PC-3 (cell line): Measurements from ENCODE around the gene BDKRB2. TPM values are rescaled to one million over a fixed set of nuclear protein-coding genes. Genes with fewer than 3 reads are reported as not detected.

Experiments
- ATAC-seq: fragments of 200-7000 bp; cut with Tn5 transposase; 2 replicates; pipeline ENCODE4 v1.9.1; 2020; ENCODE audit warnings: mild to moderate bottlenecking, moderate library complexity
- BruUV-seq: library from RNA; stranded (reverse); fragments of 400-500 nt; replicated peaks from 2 replicates; lab custom pipeline; 2021; lab: Mats Ljungman, UMichigan
- CTCF ChIA-PET: fragments of 300-600 bp; sonication (Branson Sonifier 250); formaldehyde crosslinking; loops from one replicate; lab custom pipeline; 2022; ENCODE audit warnings: antibody characterized with exemption; lab: Charles Lee
- POLR2A ChIA-PET: fragments of 300-600 bp; sonication (Branson Sonifier 250); formaldehyde crosslinking; loops from one replicate; lab custom pipeline; 2022; ENCODE audit warnings: antibody characterized with exemption; ENCODE audit not compliant: unreplicated experiment; lab: Charles Lee
- DNase-seq: peaks from one replicate; pipeline ENCODE4 v3.0.0-alpha.2; 2015
- H2AFZ ChIP-seq: fragments of 300-600 bp; sonication (generic); 2 replicates; pipeline ENCODE4 v1.6.0; 2016; ENCODE audit warnings: antibody characterized with exemption, low read length
- H3F3A ChIP-seq: fragments of 300-600 bp; sonication (generic); one replicate; pipeline ENCODE4 v1.6.0; 2017; ENCODE audit warnings: antibody characterized with exemption, low read length, control low read depth, mild to moderate bottlenecking; ENCODE audit not compliant: unreplicated experiment
- H3K27ac ChIP-seq: fragments of 300-600 bp; sonication (generic); 2 replicates; pipeline ENCODE4 v1.5.1; 2016; ENCODE audit warnings: mild to moderate bottlenecking, low read length
- H3K27me3 ChIP-seq: fragments of 300-600 bp; sonication (generic); 2 replicates; pipeline ENCODE4 v1.6.1; 2016; ENCODE audit warnings: low read length, mixed read lengths
- H3K36me3 ChIP-seq: fragments of 300-600 bp; sonication (generic); 2 replicates; pipeline ENCODE4 v1.6.1; 2016; ENCODE audit warnings: low read depth, mixed run types, low read length, mixed read lengths
- H3K4me1 ChIP-seq: fragments of 300-600 bp; sonication (generic); 2 replicates; pipeline ENCODE4 v1.5.1; 2016; ENCODE audit warnings: low read length; ENCODE audit not compliant: insufficient read depth
- H3K4me2 ChIP-seq: fragments of 300-600 bp; sonication (generic); 2 replicates; pipeline ENCODE4 v1.6.0; 2016; ENCODE audit warnings: low read length
- H3K4me3 ChIP-seq: fragments of 300-600 bp; sonication (generic); 2 replicates; pipeline ENCODE4 v1.5.1; 2016; ENCODE audit warnings: mild to moderate bottlenecking, low read length, mixed read lengths
- H3K79me2 ChIP-seq: fragments of 300-600 bp; sonication (generic); 2 replicates; pipeline ENCODE4 v1.6.1; 2017; ENCODE audit warnings: low read length, mixed read lengths
- H3K9ac ChIP-seq: fragments of 300-600 bp; sonication (generic); 2 replicates; pipeline ENCODE4 v1.6.0; 2016; ENCODE audit warnings: mild to moderate bottlenecking, low read length
- H3K9me2 ChIP-seq: fragments of 300-600 bp; sonication (generic); replicated peaks from 2 replicates; pipeline ENCODE4 v1.6.1; 2016; ENCODE audit warnings: mixed run types, low read length, mixed read lengths
- H3K9me3 ChIP-seq: fragments of 300-600 bp; sonication (generic); 2 replicates; pipeline ENCODE4 v1.6.1; 2016; ENCODE audit warnings: low read length, mixed read lengths
- H4K20me1 ChIP-seq: fragments of 300-600 bp; sonication (generic); 2 replicates; pipeline ENCODE4 v1.6.1; 2016; ENCODE audit warnings: low read length, mixed read lengths
- EZH2 ChIP-seq: fragments of 300-600 bp; sonication (generic); IDR thresholded peaks from one replicate; pipeline ENCODE4 v1.6.1; 2017; ENCODE audit warnings: antibody characterized with exemption, mild to moderate bottlenecking, low read length; ENCODE audit not compliant: unreplicated experiment
- EZH2phosphoT487 ChIP-seq: fragments of 300-600 bp; sonication (generic); IDR thresholded peaks from 2 replicates; pipeline ENCODE4 v1.6.1; 2018; ENCODE audit warnings: mild to moderate bottlenecking, antibody characterized with exemption, low read length, borderline replicate concordance
- intact Hi-C: fragments of 100-400 bp; cut with micrococcal nuclease; formaldehyde crosslinking; loops from 2 replicates; pipeline ENCODE4 v1.9.0; 2023
- total RNA-seq: library from RNA; depleted of rRNA; stranded (reverse); fragments of >200 nt; gene quantifications from 2 replicates; pipeline ENCODE4 v1.2.3, GENCODE V29; 2014
- TF ChIP-seq, protein P1 (sequence below): fragments of 300-600 bp; sonication (generic); conservative IDR thresholded peaks from 2 replicates; pipeline ENCODE4 v1.5.1; 2017; ENCODE audit warnings: antibody characterized with exemption, low read depth, mild to moderate bottlenecking, low read length

Gene BDKRB2
- total RNA-seq, 1 experiment from 2014 or later: 0.07 TPM

DNA sequence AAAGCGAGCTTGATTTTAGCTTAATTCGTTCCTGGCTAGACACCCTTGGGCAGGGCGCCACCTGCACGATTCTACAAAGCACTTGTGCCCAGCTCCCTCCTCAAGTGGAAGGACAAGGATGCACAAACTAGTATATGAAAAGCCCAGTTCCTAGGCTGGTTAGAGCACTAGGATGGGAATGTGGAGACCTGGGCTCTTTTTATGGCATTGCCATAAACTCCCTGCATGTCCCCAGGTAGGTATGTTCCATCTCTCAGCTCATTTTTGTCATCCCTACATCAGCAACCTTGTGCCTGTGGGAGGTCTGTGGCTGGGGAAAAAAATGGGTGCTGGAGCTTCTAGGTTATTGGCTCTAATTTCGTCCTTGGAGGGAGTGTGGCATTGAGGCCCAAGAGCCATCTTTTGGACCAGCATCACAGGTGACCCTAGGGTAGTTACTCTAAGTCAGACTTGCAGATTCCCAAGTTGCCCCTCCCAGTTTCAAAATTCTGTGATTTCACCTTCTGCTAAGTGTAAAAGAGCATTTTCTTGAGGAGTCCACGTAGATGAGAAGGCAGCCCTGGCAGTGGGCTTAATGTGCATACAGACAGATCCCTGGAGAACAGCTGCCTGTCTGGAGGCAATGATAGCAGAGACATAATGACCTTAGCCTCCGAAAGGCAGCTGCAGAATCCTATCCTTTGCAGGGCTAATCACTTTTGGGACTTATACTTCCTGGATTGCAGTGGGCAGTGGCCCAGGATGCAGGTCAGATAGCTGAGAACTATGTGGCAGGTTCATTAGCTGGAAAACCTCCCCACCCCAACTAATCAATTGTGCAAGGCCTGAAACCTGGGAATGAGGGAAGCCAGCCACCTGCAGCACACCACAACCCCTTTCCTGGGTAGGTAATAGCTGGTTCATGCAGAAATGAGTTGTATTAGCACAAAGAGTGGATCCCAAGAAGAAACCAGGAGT is 47.6 kb upstream of the BDKRB2 start:
- ATAC-seq: no peak

DNA sequence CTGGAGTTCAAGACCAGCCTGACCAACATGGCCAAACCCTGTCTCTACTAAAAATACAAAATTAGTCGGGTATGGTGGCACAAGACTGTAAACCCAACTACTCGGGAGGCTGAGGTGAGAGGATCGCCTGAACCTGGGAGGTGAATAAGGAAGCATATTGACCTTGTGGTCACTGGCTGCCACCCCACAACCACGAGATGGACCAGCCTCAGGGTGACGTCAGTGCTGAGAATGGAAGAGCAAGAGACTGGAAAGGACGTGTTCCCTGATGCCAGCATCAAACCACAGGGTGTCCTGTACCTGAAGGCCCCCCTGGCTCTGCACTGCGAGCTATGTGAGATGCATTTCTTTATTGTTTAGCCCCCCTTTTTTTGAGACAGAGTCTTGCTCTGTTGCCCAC is 45.9 kb upstream of the BDKRB2 start:
- BruUV-seq: no TSS peak
- Histone ChIP-seq H3K9ac (no peak overlapping the region), H3K9me3 (no peaks in the 10 kb centered on the region), H3K4me2 (no peak overlapping the region), H3K36me3 (no peaks in the 10 kb centered on the region), H2AFZ (no peak overlapping the region), H3F3A (no peaks in the 10 kb centered on the region), H4K20me1 (no peaks in the 10 kb centered on the region), H3K9me2 (no peaks in the 10 kb centered on the region), H3K4me1 (no peaks in the 10 kb centered on the region), H3K27me3 (peaks cover 21% of the 10 kb centered on the region), H3K27ac (no peak overlapping the region), H3K4me3 (no peak overlapping the region), H3K79me2 (no peaks in the 10 kb centered on the region)
- ChIA-PET POLR2A (no interaction called here), CTCF (no interaction called here)
- no peak for TF ChIP-seq EZH2
- DNase-seq (no peak), ATAC-seq (no peak)
- intact Hi-C loops: no loop called here

More for the DNA sequence above, 47.6 kb upstream of the BDKRB2 start:
- Histone ChIP-seq H2AFZ (no peak overlapping the region), H3K4me2 (no peak overlapping the region), H3K27me3 (peaks cover 25% of the 10 kb centered on the region), H3K4me3 (no peak overlapping the region), H3K36me3 (no peaks in the 10 kb centered on the region), H3F3A (no peaks in the 10 kb centered on the region), H3K9ac (no peak overlapping the region), H3K79me2 (no peaks in the 10 kb centered on the region), H3K4me1 (no peaks in the 10 kb centered on the region), H3K9me3 (no peaks in the 10 kb centered on the region), H3K27ac (no peak overlapping the region), H3K9me2 (no peaks in the 10 kb centered on the region), H4K20me1 (no peaks in the 10 kb centered on the region)
- no peak for DNase-seq
- intact Hi-C loops: no loop called here
- ChIA-PET CTCF (no interaction called here), POLR2A (no interaction called here)
- TF ChIP-seq EZH2 (no peak), EZH2phosphoT487 (no peak)
- TF ChIP-seq, protein P1, sequence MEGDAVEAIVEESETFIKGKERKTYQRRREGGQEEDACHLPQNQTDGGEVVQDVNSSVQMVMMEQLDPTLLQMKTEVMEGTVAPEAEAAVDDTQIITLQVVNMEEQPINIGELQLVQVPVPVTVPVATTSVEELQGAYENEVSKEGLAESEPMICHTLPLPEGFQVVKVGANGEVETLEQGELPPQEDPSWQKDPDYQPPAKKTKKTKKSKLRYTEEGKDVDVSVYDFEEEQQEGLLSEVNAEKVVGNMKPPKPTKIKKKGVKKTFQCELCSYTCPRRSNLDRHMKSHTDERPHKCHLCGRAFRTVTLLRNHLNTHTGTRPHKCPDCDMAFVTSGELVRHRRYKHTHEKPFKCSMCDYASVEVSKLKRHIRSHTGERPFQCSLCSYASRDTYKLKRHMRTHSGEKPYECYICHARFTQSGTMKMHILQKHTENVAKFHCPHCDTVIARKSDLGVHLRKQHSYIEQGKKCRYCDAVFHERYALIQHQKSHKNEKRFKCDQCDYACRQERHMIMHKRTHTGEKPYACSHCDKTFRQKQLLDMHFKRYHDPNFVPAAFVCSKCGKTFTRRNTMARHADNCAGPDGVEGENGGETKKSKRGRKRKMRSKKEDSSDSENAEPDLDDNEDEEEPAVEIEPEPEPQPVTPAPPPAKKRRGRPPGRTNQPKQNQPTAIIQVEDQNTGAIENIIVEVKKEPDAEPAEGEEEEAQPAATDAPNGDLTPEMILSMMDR: no peak
- BruUV-seq: no TSS peak

DNA sequence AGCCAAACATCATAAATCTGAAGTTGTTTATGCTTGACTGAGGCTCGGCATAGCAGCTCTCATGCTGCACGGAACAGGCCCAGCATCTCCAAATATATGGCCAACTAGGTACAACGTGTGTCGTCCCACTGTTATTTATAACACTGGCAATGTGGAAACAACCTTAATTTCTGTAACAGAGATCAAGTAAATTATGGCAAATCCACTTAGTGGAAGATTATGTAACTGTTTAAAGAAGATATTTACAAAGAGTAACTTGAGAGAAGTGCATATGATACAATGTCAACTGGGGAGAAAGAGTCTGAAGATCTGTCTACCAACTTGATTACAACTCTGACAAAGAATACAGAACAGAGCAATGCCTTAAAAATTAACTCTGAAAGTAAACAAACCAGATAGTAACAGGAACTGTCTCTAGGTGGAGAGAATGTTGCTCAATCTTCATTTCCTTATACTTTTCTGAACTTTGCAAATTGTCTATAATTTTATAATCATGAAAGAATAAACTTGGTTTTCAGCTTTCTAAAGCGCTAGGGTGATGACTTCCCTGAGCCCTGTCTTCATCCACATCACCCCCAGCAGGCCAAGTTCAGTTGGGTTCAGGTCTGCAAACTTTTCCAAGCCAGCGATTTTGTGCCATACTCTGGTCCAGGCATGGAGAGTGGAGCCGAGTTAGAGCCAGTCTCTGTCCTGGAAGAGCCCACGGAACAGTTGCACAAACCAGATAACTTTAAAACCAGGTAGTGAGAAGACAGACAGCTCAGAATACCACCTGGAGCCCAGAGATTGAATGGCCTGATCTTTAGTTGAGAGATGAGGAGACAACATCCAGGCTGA is 44.3 kb upstream of the BDKRB2 start:
- TF ChIP-seq EZH2 (no peak), EZH2phosphoT487 (no peak)
- TF ChIP-seq, protein P1: no peak
- Histone ChIP-seq H3K79me2 (no peaks in the 10 kb centered on the region), H3K27ac (no peak overlapping the region), H3K4me2 (no peak overlapping the region), H2AFZ (no peak overlapping the region), H3K27me3 (peaks cover 13% of the 10 kb centered on the region), H3K9me3 (no peaks in the 10 kb centered on the region), H3K4me1 (no peaks in the 10 kb centered on the region), H3K9ac (no peak overlapping the region), H3F3A (no peaks in the 10 kb centered on the region), H3K4me3 (no peak overlapping the region), H3K9me2 (no peaks in the 10 kb centered on the region), H4K20me1 (no peaks in the 10 kb centered on the region), H3K36me3 (no peaks in the 10 kb centered on the region)
- intact Hi-C loops: no loop called here
- POLR2A ChIA-PET: no interaction called here
- no peak for ATAC-seq
- no TSS peak for BruUV-seq
- DNase-seq: no peak
- CTCF ChIA-PET: no interaction called here
